ENCODE results near the gene CBX2.

DNA sequence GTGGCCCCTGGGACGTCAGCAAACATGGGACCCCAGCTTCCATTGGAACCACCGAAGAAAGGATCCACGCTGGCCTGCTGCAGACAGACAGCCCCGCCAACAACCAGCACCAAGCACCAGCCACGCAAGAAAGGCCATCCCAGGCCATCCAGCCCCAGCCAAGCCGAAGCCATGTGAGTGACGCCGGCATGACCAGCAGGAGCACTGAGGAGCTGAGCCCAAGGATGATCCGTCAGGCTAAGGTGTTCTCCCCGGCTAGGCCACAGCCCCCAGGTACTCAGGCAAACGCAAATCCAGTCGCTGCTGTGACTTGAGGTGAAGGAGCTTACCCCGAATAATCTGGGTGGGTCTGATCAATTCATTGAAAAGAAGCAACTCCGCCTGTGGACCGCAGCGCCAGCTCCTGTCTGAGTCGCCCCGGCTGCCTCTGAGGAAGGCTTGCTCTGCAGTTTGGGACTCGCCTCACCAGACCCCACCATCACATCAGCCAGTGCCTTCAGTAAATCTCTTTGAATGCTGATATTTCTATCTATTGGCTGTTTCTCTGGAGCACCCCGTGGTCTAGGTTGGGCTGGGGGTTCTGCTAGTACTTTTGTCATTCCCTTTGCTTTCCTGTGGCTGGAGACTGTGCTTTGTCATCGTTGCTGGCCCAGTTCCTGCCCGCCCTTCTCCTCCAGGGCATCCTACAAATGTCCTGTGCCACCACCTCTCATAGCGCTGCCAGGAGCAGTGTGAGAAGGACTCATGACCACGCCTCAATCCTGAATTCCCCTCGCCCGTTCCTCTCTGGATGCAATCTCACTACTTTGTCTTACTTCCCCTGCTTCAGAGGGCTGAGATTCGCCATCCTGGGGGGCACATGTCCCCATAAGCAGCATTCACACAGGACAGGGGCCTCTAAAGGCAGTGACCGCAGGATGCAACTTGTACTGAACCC is 8.1 kb upstream of the CBX2 start:
- TF ChIP-seq POLR2A (IDR thresholded peaks at IDR 0.05) (no peak), POLR2AphosphoS5 (IDR thresholded peaks at IDR 0.05) (no peak), EP300 (IDR thresholded peaks at IDR 0.05) (no peak)
- TF ChIP-seq, protein P1, sequence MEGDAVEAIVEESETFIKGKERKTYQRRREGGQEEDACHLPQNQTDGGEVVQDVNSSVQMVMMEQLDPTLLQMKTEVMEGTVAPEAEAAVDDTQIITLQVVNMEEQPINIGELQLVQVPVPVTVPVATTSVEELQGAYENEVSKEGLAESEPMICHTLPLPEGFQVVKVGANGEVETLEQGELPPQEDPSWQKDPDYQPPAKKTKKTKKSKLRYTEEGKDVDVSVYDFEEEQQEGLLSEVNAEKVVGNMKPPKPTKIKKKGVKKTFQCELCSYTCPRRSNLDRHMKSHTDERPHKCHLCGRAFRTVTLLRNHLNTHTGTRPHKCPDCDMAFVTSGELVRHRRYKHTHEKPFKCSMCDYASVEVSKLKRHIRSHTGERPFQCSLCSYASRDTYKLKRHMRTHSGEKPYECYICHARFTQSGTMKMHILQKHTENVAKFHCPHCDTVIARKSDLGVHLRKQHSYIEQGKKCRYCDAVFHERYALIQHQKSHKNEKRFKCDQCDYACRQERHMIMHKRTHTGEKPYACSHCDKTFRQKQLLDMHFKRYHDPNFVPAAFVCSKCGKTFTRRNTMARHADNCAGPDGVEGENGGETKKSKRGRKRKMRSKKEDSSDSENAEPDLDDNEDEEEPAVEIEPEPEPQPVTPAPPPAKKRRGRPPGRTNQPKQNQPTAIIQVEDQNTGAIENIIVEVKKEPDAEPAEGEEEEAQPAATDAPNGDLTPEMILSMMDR (IDR thresholded peaks at IDR 0.05), result no peak
